ENCODE data around the gene GPR183.

GPR183 gene

GRCh38 chr13:99307247-99307646, at the start of gene GPR183:
Gene GPR183, minus strand, starts transcription at chr13:99307399. Its CDS starts 11,254 bp downstream, at chr13:99296145.
- DNase-seq: no peak

GRCh38 chr13:99356262-99357091, 49.3 kb upstream of the GPR183 start:
- no peak for DNase-seq

- DNase-seq: no peak
Observed at GRCh38 chr13:99356012-99356261, 48.7 kb upstream of the GPR183 start.

- DNase-seq: no peak
Observed at GRCh38 chr13:99355267-99356011, 48.2 kb upstream of the GPR183 start.

GRCh38 chr13:99354371-99354951, 47.3 kb upstream of the GPR183 start:
- DNase-seq: no peak

GRCh38 chr13:99353836-99354235, 46.6 kb upstream of the GPR183 start:
- no peak for DNase-seq

GRCh38 chr13:99353246-99353600, 46.0 kb upstream of the GPR183 start:
- no peak for DNase-seq

- no peak for DNase-seq
Observed at GRCh38 chr13:99352351-99353245, 45.4 kb upstream of the GPR183 start.

GRCh38 chr13:99351772-99352171, 44.6 kb upstream of the GPR183 start:
- no peak for DNase-seq

- no peak for DNase-seq
Observed at GRCh38 chr13:99350191-99350590, 43.0 kb upstream of the GPR183 start.

GRCh38 chr13:99347911-99348451, 40.8 kb upstream of the GPR183 start:
- no peak for DNase-seq

GRCh38 chr13:99347335-99347878, 40.2 kb upstream of the GPR183 start:
- DNase-seq: no peak

- no peak for DNase-seq
Observed at GRCh38 chr13:99346335-99347042, 39.3 kb upstream of the GPR183 start.

- no peak for DNase-seq
Observed at GRCh38 chr13:99345345-99345744, 38.1 kb upstream of the GPR183 start.

GRCh38 chr13:99344610-99345208, 37.5 kb upstream of the GPR183 start:
- no peak for DNase-seq

- DNase-seq: no peak
Observed at GRCh38 chr13:99342723-99343315, 35.6 kb upstream of the GPR183 start.

GRCh38 chr13:99341969-99342722, 34.9 kb upstream of the GPR183 start:
- DNase-seq: no peak

- no peak for DNase-seq
Observed at GRCh38 chr13:99340638-99341037, 33.4 kb upstream of the GPR183 start.

- no peak for DNase-seq
Observed at GRCh38 chr13:99339736-99340397, 32.7 kb upstream of the GPR183 start.

Measured in NCI-H1930 (cell line).